H1 (cell line): ENCODE results near the gene FES. TPM values are rescaled to one million over a fixed set of nuclear protein-coding genes. Genes with fewer than 3 reads are reported as not detected.
A peak's percentile ranks its signal among the peaks of the same experiment; 100 is the strongest.

Experiments
- CTCF ChIA-PET: fragments of 300-600 bp; sonication (Branson Sonifier 250); formaldehyde crosslinking; loops from one replicate; lab custom pipeline; 2021; ENCODE audit not compliant: partially characterized antibody; lab: Charles Lee
- POLR2A ChIA-PET: fragments of 300-600 bp; sonication (Branson Sonifier 250); formaldehyde crosslinking; loops from one replicate; lab custom pipeline; 2021; ENCODE audit warnings: inconsistent platforms; ENCODE audit not compliant: partially characterized antibody; lab: Charles Lee
- DNase-seq, 2 experiments: peaks; one replicate each; pipeline versions ENCODE4 v3.0.0 to v3.0.0-alpha.2; 2010 to 2022; ENCODE audit warnings: low spot score in 2 of 2, low read depth in 1 of 2, mixed read lengths in 1 of 2
- FAIRE-seq: peaks from 2 replicates; lab custom pipeline; 2011; peaks lifted over from hg19 to GRCh38; lab: Jason Lieb, UNC
- H2AFZ ChIP-seq: 2 replicates; pipeline ENCODE4 v1.8.1; 2012; ENCODE audit warnings: low read length, inconsistent platforms
- H2AK5ac ChIP-seq: 2 replicates; pipeline ENCODE4 v1.6.1; 2013; ENCODE audit warnings: low read depth, low read length
- H2BK120ac ChIP-seq: replicated peaks from 2 replicates; pipeline ENCODE3; 2013; ENCODE audit warnings: low read depth, low read length, inconsistent platforms
- H2BK12ac ChIP-seq: 2 replicates; pipeline ENCODE4 v1.6.1; 2013; ENCODE audit warnings: low read depth, low read length
- H2BK15ac ChIP-seq: 2 replicates; pipeline ENCODE4 v1.6.1; 2013; ENCODE audit warnings: low read length
- H2BK20ac ChIP-seq: 2 replicates; pipeline ENCODE4 v1.6.1; 2013; ENCODE audit warnings: low read length
- H2BK5ac ChIP-seq: 2 replicates; pipeline ENCODE4 v1.6.1; 2013; ENCODE audit warnings: low read depth, low read length
- H3K14ac ChIP-seq: 2 replicates; pipeline ENCODE4 v1.6.1; 2013; ENCODE audit warnings: inconsistent platforms; ENCODE audit not compliant: insufficient read length
- H3K18ac ChIP-seq: 2 replicates; pipeline ENCODE4 v1.6.1; 2013; ENCODE audit warnings: low read length; ENCODE audit errors: extremely low read depth
- H3K23ac ChIP-seq: 2 replicates; pipeline ENCODE4 v1.6.1; 2013; ENCODE audit warnings: inconsistent platforms; ENCODE audit not compliant: insufficient read length
- H3K23me2 ChIP-seq: 2 replicates; pipeline ENCODE4 v1.6.1; 2013; ENCODE audit warnings: low read depth, low read length
- H3K27ac ChIP-seq: 2 replicates; pipeline ENCODE4 v1.6.1; 2011; ENCODE audit warnings: low read depth, low read length, inconsistent platforms
- H3K27me3 ChIP-seq, 4 experiments: replicated peaks in 1 of 4; 1 replicate in 1 of 4; 2 replicates in 3 of 4; pipeline versions ENCODE4 v1.6.1 to v1.8.1; 2011 to 2013; ENCODE audit warnings: low read length in 3 of 4, mild to moderate bottlenecking in 3 of 4, inconsistent platforms in 2 of 4, mixed read lengths in 2 of 4, moderate library complexity in 1 of 4; ENCODE audit not compliant: control insufficient read depth in 3 of 4, insufficient read depth in 3 of 4; ENCODE audit errors: extremely low read depth in 1 of 4
- H3K36me3 ChIP-seq, 4 experiments: 2 replicates each; pipeline versions ENCODE4 v1.6.1 to v1.8.1; 2011 to 2013; ENCODE audit warnings: mild to moderate bottlenecking in 4 of 4, low read length in 3 of 4, moderate library complexity in 2 of 4, control low read depth in 1 of 4, inconsistent platforms in 1 of 4; ENCODE audit not compliant: insufficient read depth in 4 of 4, control insufficient read depth in 2 of 4
- H3K4ac ChIP-seq: replicated peaks from 2 replicates; pipeline ENCODE3; 2013; ENCODE audit warnings: low read length, low read depth, mixed read lengths, inconsistent platforms; ENCODE audit not compliant: insufficient read length
- H3K4me1 ChIP-seq, 4 experiments: replicated peaks in 1 of 4; 1 replicate in 1 of 4; 2 replicates in 3 of 4; pipeline versions ENCODE4 v1.6.1 to v1.8.1; 2011 to 2013; ENCODE audit warnings: low read length in 3 of 4, inconsistent platforms in 2 of 4, mixed read lengths in 1 of 4; ENCODE audit not compliant: insufficient read depth in 4 of 4, control insufficient read depth in 3 of 4
- H3K4me2 ChIP-seq, 2 experiments: 2 replicates each; pipeline versions ENCODE4 v1.6.1 to v1.8.1; 2011 to 2013; ENCODE audit warnings: low read depth in 2 of 2, low read length in 2 of 2, control low read depth in 1 of 2, inconsistent platforms in 1 of 2, mild to moderate bottlenecking in 1 of 2; ENCODE audit not compliant: insufficient read depth in 1 of 2
- H3K4me3 ChIP-seq, 4 experiments: fragments of 200-600, 300-600 bp in 1 of 4; sonication (generic), shearing (Covaris generic), sonication (Bioruptor Twin) in 1 of 4; 2 replicates each; pipeline versions ENCODE4 v1.5.1 to v1.8.1; 2011 to 2016; ENCODE audit warnings: low read length in 4 of 4, low read depth in 3 of 4, control low read depth in 2 of 4, inconsistent platforms in 2 of 4, mild to moderate bottlenecking in 2 of 4, mixed read lengths in 1 of 4, moderate library complexity in 1 of 4; ENCODE audit not compliant: insufficient read depth in 2 of 4; ENCODE audit errors: extremely low read depth in 1 of 4
- H3K56ac ChIP-seq: replicated peaks from 2 replicates; pipeline ENCODE3; 2013; ENCODE audit warnings: low read depth, mild to moderate bottlenecking, mixed read lengths, low read length, inconsistent platforms; ENCODE audit not compliant: insufficient read length
- H3K79me1 ChIP-seq: 2 replicates; pipeline ENCODE4 v1.6.1; 2013; ENCODE audit warnings: low read depth, low read length, control low read depth
- H3K79me2 ChIP-seq, 2 experiments: 2 replicates each; pipeline versions ENCODE4 v1.6.1 to v1.8.1; 2012 to 2013; ENCODE audit warnings: low read length in 2 of 2, mild to moderate bottlenecking in 2 of 2, inconsistent platforms in 1 of 2; ENCODE audit not compliant: insufficient read depth in 2 of 2, control insufficient read depth in 1 of 2
- H3K9ac ChIP-seq, 4 experiments: replicated peaks in 1 of 4; 1 replicate in 1 of 4; 2 replicates in 3 of 4; pipeline versions ENCODE4 v1.6.1 to v1.8.1; 2011 to 2013; ENCODE audit warnings: low read depth in 3 of 4, low read length in 3 of 4, control low read depth in 2 of 4, mild to moderate bottlenecking in 2 of 4, moderate library complexity in 2 of 4, inconsistent platforms in 1 of 4; ENCODE audit errors: extremely low read depth in 1 of 4
- H3K9me3 ChIP-seq, 2 experiments: 2 replicates each; pipeline versions ENCODE4 v1.6.1 to v1.8.1; 2012 to 2013; ENCODE audit warnings: mild to moderate bottlenecking in 2 of 2, moderate library complexity in 2 of 2, control low read depth in 1 of 2, inconsistent platforms in 1 of 2, low read depth in 1 of 2, low read length in 1 of 2, mixed read lengths in 1 of 2; ENCODE audit not compliant: insufficient read depth in 2 of 2
- H4K20me1 ChIP-seq, 2 experiments: replicated peaks in 1 of 2; 2 replicates each; pipeline versions ENCODE3 to v1.8.1; 2011 to 2013; ENCODE audit warnings: inconsistent platforms in 2 of 2, low read length in 2 of 2, mild to moderate bottlenecking in 1 of 2; ENCODE audit not compliant: insufficient read depth in 2 of 2, control insufficient read depth in 1 of 2
- H4K5ac ChIP-seq: 2 replicates; pipeline ENCODE4 v1.6.1; 2013; ENCODE audit warnings: low read length, low read depth, mixed read lengths, inconsistent platforms; ENCODE audit not compliant: insufficient read length
- H4K8ac ChIP-seq: 2 replicates; pipeline ENCODE4 v1.8.0; 2013; ENCODE audit warnings: mild to moderate bottlenecking, moderate library complexity, low read length, inconsistent platforms; ENCODE audit not compliant: insufficient read depth; ENCODE audit errors: extremely low read depth
- H4K91ac ChIP-seq: replicated peaks from 2 replicates; pipeline ENCODE3; 2013; ENCODE audit warnings: low read length, mixed read lengths, inconsistent platforms; ENCODE audit not compliant: insufficient read length
- BRCA1 ChIP-seq: IDR thresholded peaks from 2 replicates; pipeline ENCODE4 v1.6.1; 2012; ENCODE audit warnings: low read depth, low read length, improper control_type of control experiment
- SP1 ChIP-seq: IDR thresholded peaks from 2 replicates; pipeline ENCODE4 v1.6.1; 2011; ENCODE audit warnings: low read depth, low read length
- WGBS, 2 experiments: shearing (Covaris generic) in 1 of 2; methylation state at CpG; one replicate each; pipeline versions ENCODE4 v1.1.6 to v1.1.7; 2013 to 2015; ENCODE audit warnings: low lambda C conversion rate in 2 of 2, mixed read lengths in 2 of 2, inconsistent platforms in 1 of 2, low coverage in 1 of 2, missing lambda C conversion rate in 1 of 2; ENCODE audit not compliant: insufficient replicate concordance in 2 of 2, insufficient coverage in 1 of 2, insufficient read length in 1 of 2; ENCODE audit errors: extremely low coverage in 1 of 2, missing lambda C conversion rate in 1 of 2; 5-methylcytosine and 5-hydroxymethylcytosine counted together
- polyA plus RNA-seq, 7 experiments: library from polyadenylated mRNA; depleted of rRNA in 3 of 7; stranded (reverse) in 5 of 7; unstranded in 2 of 7; fragments of >200 nt in 5 of 7; fragments of 200-250 nt in 2 of 7; gene quantifications; 1 replicate in 5 of 7; 2 replicates in 1 of 7; 4 replicates in 1 of 7; pipeline versions ENCODE4 v1.2.1 to v1.2.3, GENCODE V29; 2011 to 2013; ENCODE audit warnings: missing spikeins in 2 of 7, mixed read lengths in 2 of 7
- total RNA-seq: library from RNA; stranded (reverse); fragmentation: NEBNext Ultra II Directional; extraction: Animal tissue kit (Norgen Biotek cat#: 25700); gene quantifications from 2 replicates; pipeline ENCODE4 v1.2.1, GENCODE V29; 2021

The FES gene
- total and polyA plus RNA-seq, 2 of the 8 experiments (the other 6 are each of a cell fraction or from before 2014, with no cell fraction given), result 8.5 to 8.6 TPM

- Histone ChIP-seq H4K20me1 (peaks cover 0 to 2% of the 10 kb centered on the region in 2 experiments), H3K14ac (no peak overlapping the region), H2BK120ac (no peak overlapping the region), H3K4me1 (peaks cover 23 to 47% (median 30%) of the 10 kb centered on the region in 4 experiments), H3K56ac (no peak overlapping the region), H3K23ac (no peak overlapping the region), H2BK15ac (0 out of 2 replicates have a peak overlapping the region, but pooled peaks have one; percentile 88), H3K9ac (no peak overlapping the region; a peak in 2 of 7 replicates), H3K79me1 (peaks cover 2% of the 10 kb centered on the region; the same call in 1 of the 2 replicates), H2AFZ (no peak overlapping the region), H2AK5ac (peak overlapping the region; percentile 49; the same call in 1 of the 2 replicates), H3K27me3 (no peaks in the 10 kb centered on the region), H3K9me3 (no peaks in the 10 kb centered on the region), H2BK20ac (0 out of 2 replicates have a peak overlapping the region, but pooled peaks have one; percentile 66), H2BK12ac (peak overlapping the region; percentile 50; the same call in 1 of the 2 replicates)
- ChIA-PET POLR2A (interaction anchor here (0.6 kb wide), 1 partner anchor 86 kb away, joined by 4 read pairs; no protein-coding TSS in a partner anchor), CTCF (interaction anchor here (1.3 to 2.5 kb wide), 3 partner anchors 13 to 55 kb away, joined by 4 to 28 read pairs (median 6); partner anchors contain the start of gene FES)
- FAIRE-seq, result no peak
- TF ChIP-seq BRCA1 (no peak), SP1 (no peak)
- TF ChIP-seq, all 59 proteins: peak for 0
- peak overlapping the region; percentile 44 for H3K18ac ChIP-seq
- peaks cover 3% of the 10 kb centered on the region; the same call in 1 of the 2 replicates for H3K23me2 ChIP-seq
- 63% methylated on average over 12 of the region's 12 CpGs; no CpG with 5 or more reads in 1 of the 2 experiments for WGBS, 2 experiments
- H3K4me3 ChIP-seq, result peak overlapping the region; percentile 47 to 73 (median 63); a peak in 7 of 8 replicates
- peak overlapping the region; percentile 17 for H3K4ac ChIP-seq
- no peak for DNase-seq
- H4K8ac ChIP-seq, result no peak overlapping the region
- no peak overlapping the region for H4K5ac ChIP-seq
- H3K79me2 ChIP-seq, result peaks cover 0 to 5% of the 10 kb centered on the region in 2 experiments; a peak in 2 of 4 replicates
- no peak overlapping the region for H4K91ac ChIP-seq
- peak overlapping the region; percentile 69 to 79 for H3K4me2 ChIP-seq
- peaks cover 0 to 10% (median 3%) of the 10 kb centered on the region in 4 experiments; a peak in 2 of 8 replicates for H3K36me3 ChIP-seq
- H3K27ac ChIP-seq, result no peak overlapping the region
- peak overlapping the region; percentile 47; the same call in 1 of the 2 replicates for H2BK5ac ChIP-seq
These were observed 11.7 kb upstream of the FES start for GRCh38 chr15:90872486-90873184.
